ENCODE measurements around the gene UBE4B. TPM values are rescaled to one million over a fixed set of nuclear protein-coding genes. Genes with fewer than 3 reads are reported as not detected.
A peak's percentile ranks its signal among the peaks of the same experiment; 100 is the strongest.

The UBE4B gene
- total RNA-seq, 1 donor from 2014 or later = 23.0 TPM

- no peak for DNase-seq
Observed at GRCh38 chr1:10117865-10118264, 85.1 kb downstream of the UBE4B start.

- no peak for DNase-seq
Observed at GRCh38 chr1:10121688-10122087, 88.9 kb downstream of the UBE4B start.

GRCh38 chr1:10122926-10123325 lies 90.2 kb downstream of the UBE4B start:
- DNase-seq = peak; percentile 5

- no peak for DNase-seq
Observed at GRCh38 chr1:10128101-10128765, 95.5 kb downstream of the UBE4B start.

GRCh38 chr1:10132316-10132715 lies 99.6 kb downstream of the UBE4B start:
- no peak for DNase-seq

GRCh38 chr1:10132852-10133251 lies 100.1 kb downstream of the UBE4B start:
- DNase-seq = no peak

- no peak for DNase-seq
Observed at GRCh38 chr1:10140981-10141380, 108.2 kb downstream of the UBE4B start.

- no peak for DNase-seq
Observed at GRCh38 chr1:10143961-10144485, 111.3 kb downstream of the UBE4B start.

- no peak for DNase-seq
Observed at GRCh38 chr1:10146391-10146790, 113.6 kb downstream of the UBE4B start.

- DNase-seq = no peak
Observed at GRCh38 chr1:10149231-10149630, 116.5 kb downstream of the UBE4B start.

- peak; percentile 74 for DNase-seq
Observed at GRCh38 chr1:10152709-10153284, 120.0 kb downstream of the UBE4B start.

- no peak for DNase-seq
Observed at GRCh38 chr1:10155087-10155712, 122.4 kb downstream of the UBE4B start.

GRCh38 chr1:10160173-10160572 lies 127.4 kb downstream of the UBE4B start:
- DNase-seq = no peak

GRCh38 chr1:10160907-10161490 lies 128.2 kb downstream of the UBE4B start:
- no peak for DNase-seq

- peak; percentile 71 for DNase-seq
Observed at GRCh38 chr1:10161541-10162290, 129.0 kb downstream of the UBE4B start.

- DNase-seq = no peak
Observed at GRCh38 chr1:10168912-10169514, 136.3 kb downstream of the UBE4B start.

GRCh38 chr1:10170239-10170574 lies 137.4 kb downstream of the UBE4B start:
- DNase-seq = no peak

- no peak for DNase-seq
Observed at GRCh38 chr1:10171105-10171767, 138.5 kb downstream of the UBE4B start.

GRCh38 chr1:10171995-10172669 lies 139.4 kb downstream of the UBE4B start:
- no peak for DNase-seq

- DNase-seq = no peak
Observed at GRCh38 chr1:10173582-10173981, 140.8 kb downstream of the UBE4B start.

- DNase-seq = no peak
Observed at GRCh38 chr1:10177876-10178275, 145.1 kb downstream of the UBE4B start.
